Calu3 (cell line): ENCODE measurements around the gene KRTAP25-1. TPM values are rescaled to one million over a fixed set of nuclear protein-coding genes. Genes with fewer than 3 reads are reported as not detected.

Source experiments
- BruUV-seq: library from RNA; stranded (reverse); fragments of 400-500 nt; replicated peaks from 2 replicates; lab custom pipeline; 2021; lab: Mats Ljungman, UMichigan
- CTCF ChIA-PET: fragments of 300-600 bp; sonication (Branson Sonifier 250); formaldehyde crosslinking; loops from one replicate; lab custom pipeline; 2022; ENCODE audit warnings: antibody characterized with exemption; lab: Charles Lee
- DNase-seq: peaks from one replicate; pipeline ENCODE4 v3.0.0; 2022
- H3K27ac Mint-ChIP-seq: one replicate; pipeline ENCODE4 v1.8.0; 2022; ENCODE audit warnings: mixed read lengths; ENCODE audit not compliant: unreplicated experiment
- H3K27me3 Mint-ChIP-seq: one replicate; pipeline ENCODE4 v1.8.0; 2022; ENCODE audit warnings: mixed read lengths; ENCODE audit not compliant: unreplicated experiment
- H3K36me3 Mint-ChIP-seq: one replicate; pipeline ENCODE4 v1.8.0; 2022; ENCODE audit warnings: mild to moderate bottlenecking, moderate library complexity, mixed read lengths; ENCODE audit not compliant: insufficient read depth, unreplicated experiment
- H3K4me1 Mint-ChIP-seq: one replicate; pipeline ENCODE4 v1.8.0; 2022; ENCODE audit warnings: mild to moderate bottlenecking, low read depth, mixed read lengths; ENCODE audit not compliant: unreplicated experiment
- H3K4me3 Mint-ChIP-seq: one replicate; pipeline ENCODE4 v1.8.0; 2022; ENCODE audit warnings: mild to moderate bottlenecking, low read depth, moderate library complexity, mixed read lengths; ENCODE audit not compliant: unreplicated experiment
- H3K9me3 Mint-ChIP-seq: one replicate; pipeline ENCODE4 v1.8.0; 2022; ENCODE audit warnings: low read depth, mixed read lengths; ENCODE audit not compliant: unreplicated experiment
- CTCF ChIP-seq: fragments of 200-600 bp; IDR thresholded peaks from one replicate; pipeline ENCODE4 v1.8.0; 2022; ENCODE audit warnings: antibody characterized with exemption; ENCODE audit not compliant: unreplicated experiment
- intact Hi-C: fragments of 100-400 bp; cut with micrococcal nuclease; formaldehyde crosslinking; loops from one replicate; pipeline ENCODE4 v1.10.0; 2022; ENCODE audit not compliant: unreplicated experiment
- total RNA-seq: library from RNA; stranded (reverse); gene quantifications from 2 replicates; pipeline ENCODE4 v1.2.3, GENCODE V29; 2022

Gene KRTAP25-1
- total RNA-seq, 1 experiment from 2014 or later = not detected

- Mint-ChIP-seq H3K4me3 (no peak overlapping the region), H3K27me3 (no peaks in the 10 kb centered on the region), H3K9me3 (no peaks in the 10 kb centered on the region), H3K4me1 (no peaks in the 10 kb centered on the region), H3K36me3 (no peaks in the 10 kb centered on the region), H3K27ac (no peak overlapping the region)
- DNase-seq = no peak
- intact Hi-C loops = no loop called here
- no peak for TF ChIP-seq CTCF
- CTCF ChIA-PET = no interaction called here
- BruUV-seq = no TSS peak
Observed at GRCh38 chr21:30336596-30336995, 47.3 kb upstream of the KRTAP25-1 start.

- BruUV-seq = no TSS peak
- TF ChIP-seq CTCF = no peak
- no peak overlapping the region for H3K4me3 Mint-ChIP-seq
- CTCF ChIA-PET = no interaction called here
- no peak for DNase-seq
- H3K27me3 Mint-ChIP-seq = no peaks in the 10 kb centered on the region
- intact Hi-C loops = no loop called here
- H3K36me3 Mint-ChIP-seq = no peaks in the 10 kb centered on the region
- H3K4me1 Mint-ChIP-seq = no peaks in the 10 kb centered on the region
- H3K9me3 Mint-ChIP-seq = no peaks in the 10 kb centered on the region
- H3K27ac Mint-ChIP-seq = no peak overlapping the region
Observed at GRCh38 chr21:30333736-30334135, 44.4 kb upstream of the KRTAP25-1 start.

- CTCF ChIA-PET = no interaction called here
- Mint-ChIP-seq H3K4me3 (no peak overlapping the region), H3K9me3 (no peaks in the 10 kb centered on the region), H3K36me3 (no peaks in the 10 kb centered on the region), H3K4me1 (no peaks in the 10 kb centered on the region), H3K27me3 (no peaks in the 10 kb centered on the region), H3K27ac (no peak overlapping the region)
- intact Hi-C loops = no loop called here
- DNase-seq = no peak
- BruUV-seq = no TSS peak
- TF ChIP-seq CTCF = no peak
Observed at GRCh38 chr21:30332681-30333080, 43.4 kb upstream of the KRTAP25-1 start.

GRCh38 chr21:30329203-30329875, 40.0 kb upstream of the KRTAP25-1 start:
- no TSS peak for BruUV-seq
- CTCF ChIA-PET = no interaction called here
- Mint-ChIP-seq H3K4me3 (no peak overlapping the region), H3K36me3 (no peaks in the 10 kb centered on the region), H3K27ac (no peak overlapping the region), H3K27me3 (no peaks in the 10 kb centered on the region), H3K4me1 (no peaks in the 10 kb centered on the region), H3K9me3 (no peaks in the 10 kb centered on the region)
- intact Hi-C loops = no loop called here
- no peak for DNase-seq
- TF ChIP-seq CTCF = no peak
